GM12878 (cell line): ENCODE results near the gene CHAC1. TPM values are rescaled to one million over a fixed set of nuclear protein-coding genes. Genes with fewer than 3 reads are reported as not detected.

Experiments used
- ATAC-seq: fragments of 200-7000 bp; cut with Tn5 transposase; 3 replicates; pipeline ENCODE4 v1.9.1; 2020; ENCODE audit warnings: mild to moderate bottlenecking, moderate library complexity
- BruUV-seq: library from RNA; stranded (reverse); fragments of 400-500 nt; replicated peaks from 2 replicates; lab custom pipeline; 2021; lab: Mats Ljungman, UMichigan
- CTCF ChIA-PET: fragments of 300-600 bp; sonication (Branson Sonifier 250); formaldehyde crosslinking; extraction: SDS; loops from one replicate; lab custom pipeline; 2021; ENCODE audit warnings: inconsistent platforms; lab: Yijun Ruan, JAX
- POLR2A ChIA-PET: fragments of 350-600 bp; formaldehyde crosslinking; extraction: SDS; loops from one replicate; lab custom pipeline; 2021; ENCODE audit warnings: inconsistent platforms; lab: Charles Lee
- RAD21 ChIA-PET: fragments of 300-600 bp; sonication (Branson Sonifier 250); formaldehyde crosslinking; loops from one replicate; lab custom pipeline; 2023; ENCODE audit warnings: antibody characterized with exemption; ENCODE audit not compliant: unreplicated experiment; lab: Charles Lee
- SMC1A ChIA-PET: fragments of 300-600 bp; sonication (Branson Sonifier 250); formaldehyde crosslinking; loops from one replicate; lab custom pipeline; 2023; ENCODE audit not compliant: unreplicated experiment, uncharacterized antibody; lab: Charles Lee
- DNase-seq: peaks from one replicate; pipeline ENCODE4 v3.0.0-alpha.2; 2011; ENCODE audit warnings: low read depth, low spot score
- FAIRE-seq: peaks from 3 replicates; lab custom pipeline; 2011; peaks lifted over from hg19 to GRCh38; lab: Jason Lieb, UNC
- H2AFZ ChIP-seq: 2 replicates; pipeline ENCODE4 v1.6.0; 2011; ENCODE audit warnings: low read depth, low read length, control low read depth; ENCODE audit not compliant: control insufficient read depth
- H3K27ac ChIP-seq: 2 replicates; pipeline ENCODE4 v1.5.1; 2011; ENCODE audit warnings: control low read depth; ENCODE audit not compliant: control insufficient read depth, insufficient read depth
- H3K27me3 ChIP-seq, 2 experiments: replicated peaks in 1 of 2; 2 replicates each; pipeline versions ENCODE4 v1.6.0 to v1.6.1; 2011; ENCODE audit warnings: low read length in 1 of 2; ENCODE audit not compliant: control insufficient read depth in 2 of 2, insufficient read depth in 2 of 2
- H3K36me3 ChIP-seq, 2 experiments: 2 replicates each; pipeline ENCODE4 v1.5.1; 2011; ENCODE audit warnings: low read length in 1 of 2; ENCODE audit not compliant: control insufficient read depth in 2 of 2, insufficient read depth in 2 of 2
- H3K4me1 ChIP-seq: 2 replicates; pipeline ENCODE4 v1.6.1; 2011; ENCODE audit warnings: mild to moderate bottlenecking, low read length, moderate library complexity, mixed read lengths; ENCODE audit not compliant: control insufficient read depth, insufficient read depth
- H3K4me2 ChIP-seq: 2 replicates; pipeline ENCODE4 v1.6.0; 2011; ENCODE audit warnings: control low read depth; ENCODE audit not compliant: control insufficient read depth, insufficient read depth
- H3K4me3 ChIP-seq: fragments of 200-600 bp; sonication (generic); 2 replicates; pipeline ENCODE4 v1.5.1; 2016
- H3K79me2 ChIP-seq: 2 replicates; pipeline ENCODE4 v1.6.0; 2011; ENCODE audit warnings: low read length; ENCODE audit not compliant: control insufficient read depth, insufficient read depth
- H3K9ac ChIP-seq: 2 replicates; pipeline ENCODE4 v1.8.0; 2011; ENCODE audit warnings: low read length, control low read depth, mixed read lengths; ENCODE audit not compliant: control insufficient read depth, insufficient read depth
- H3K9me3 ChIP-seq: replicated peaks from 3 replicates; pipeline ENCODE4 v1.5.1; 2011; ENCODE audit warnings: mild to moderate bottlenecking, low read length; ENCODE audit not compliant: control insufficient read depth, insufficient read depth
- H4K20me1 ChIP-seq: 2 replicates; pipeline ENCODE4 v1.6.0; 2011; ENCODE audit not compliant: control insufficient read depth, insufficient read depth
- ATF3 ChIP-seq: IDR thresholded peaks from 2 replicates; pipeline ENCODE4 v1.6.1; 2011; ENCODE audit warnings: low read depth, mild to moderate bottlenecking, low read length, moderate library complexity, borderline replicate concordance; ENCODE audit errors: extremely low read depth
- BACH1 ChIP-seq: fragments of 450-650 bp; IDR thresholded peaks from 2 replicates; pipeline ENCODE4 v1.6.1; 2017; ENCODE audit warnings: mild to moderate bottlenecking, borderline replicate concordance
- NKRF ChIP-seq: fragments of 450-650 bp; conservative IDR thresholded peaks from 2 replicates; pipeline ENCODE4 v1.6.1; 2017; ENCODE audit warnings: mild to moderate bottlenecking, moderate library complexity
- NR2C2 ChIP-seq: IDR thresholded peaks from 2 replicates; pipeline ENCODE4 v1.6.1; 2011; ENCODE audit warnings: borderline replicate concordance, low read depth; ENCODE audit not compliant: control insufficient read depth, insufficient read length
- PAX8 ChIP-seq: fragments of 450-650 bp; IDR thresholded peaks from 2 replicates; pipeline ENCODE4 v1.6.1; 2017; ENCODE audit warnings: mild to moderate bottlenecking, moderate library complexity
- SIX5 ChIP-seq: IDR thresholded peaks from 2 replicates; pipeline ENCODE4 v1.6.1; 2011; ENCODE audit warnings: mild to moderate bottlenecking, low read depth, low read length, moderate library complexity; ENCODE audit not compliant: severe bottlenecking
- SUZ12 ChIP-seq: fragments of 200-600 bp; sonication (generic); IDR thresholded peaks from one replicate; pipeline ENCODE4 v1.6.1; 2018; ENCODE audit warnings: antibody characterized with exemption, mild to moderate bottlenecking; ENCODE audit not compliant: unreplicated experiment
- ZNF24 ChIP-seq: fragments of 450-650 bp; IDR thresholded peaks from 2 replicates; pipeline ENCODE4 v1.6.1; 2017; ENCODE audit warnings: antibody characterized with exemption, mild to moderate bottlenecking
- ZZZ3 ChIP-seq: IDR thresholded peaks from 2 replicates; pipeline ENCODE4 v1.6.1; 2011; ENCODE audit warnings: low read depth; ENCODE audit not compliant: control insufficient read depth, insufficient read length
- whole genome bisulfite sequencing: methylation state at CpG from one replicate; pipeline ENCODE4 v1.1.6; 2016; ENCODE audit warnings: low lambda C conversion rate; ENCODE audit not compliant: insufficient replicate concordance, insufficient coverage; ENCODE audit errors: missing lambda C conversion rate; 5-methylcytosine and 5-hydroxymethylcytosine counted together
- in situ Hi-C: fragments of 300-500 bp; cut with MboI; formaldehyde crosslinking; loops from 9 replicates; pipeline ENCODE4 v1.14.3; 2018; ENCODE audit warnings: mixed read lengths
- intact Hi-C: fragments of 100-400 bp; cut with micrococcal nuclease; formaldehyde crosslinking; loops from one replicate; pipeline ENCODE4 v1.14.2; 2022; ENCODE audit not compliant: unreplicated experiment
- polyA plus RNA-seq, 11 experiments: library from polyadenylated mRNA; depleted of rRNA in 4 of 11; unstranded in 6 of 11; stranded (reverse) in 5 of 11; fragments of >200 nt; fragmentation: Nextera tagmentation in 4 of 11; fragmentation: Illumina TruSeq in 1 of 11; extraction: Ambion mirVana in 4 of 11; extraction: Trizol in 1 of 11; gene quantifications; 1 replicate in 1 of 11; 2 replicates in 10 of 11; pipeline versions ENCODE4 v1.2.1 to v1.2.3, GENCODE V29; 2011 to 2016; ENCODE audit warnings: inconsistent platforms in 2 of 11, missing spikeins in 2 of 11, low read depth in 1 of 11
- total RNA-seq, 4 experiments: library from RNA; depleted of rRNA in 3 of 4; stranded (reverse); fragments of >200 nt in 3 of 4; fragmentation: Illumina TruSeq in 1 of 4; extraction: Trizol in 1 of 4; gene quantifications; 2 replicates each; pipeline versions ENCODE4 v1.2.1 to v1.2.3, GENCODE V29; 2013 to 2021

CHAC1 gene
- total and polyA plus RNA-seq, 10 of the 15 experiments (the other 5 are each of a cell fraction or from before 2014, with no cell fraction given), result 0.37 to 5.9 (median 3.3) TPM

GRCh38 chr15:40944510-40945296, 8.6 kb upstream of the CHAC1 start:
- ChIA-PET POLR2A (no interaction called here), SMC1A (interaction anchor here (1.5 kb wide), 1 partner anchor 20 kb away, joined by 3 read pairs; no protein-coding TSS in a partner anchor), CTCF (interaction anchor here (1.1 to 1.6 kb wide), 2 partner anchors 8 to 239 kb away, joined by 3 to 4 read pairs; no protein-coding TSS in a partner anchor), RAD21 (no interaction called here)
- H3K27ac ChIP-seq, result no peak overlapping the region
- WGBS, result 77% methylated on average over 11 of the region's 11 CpGs
- ATAC-seq, result no peak
- no peak for FAIRE-seq
- no peaks in the 10 kb centered on the region for H3K36me3 ChIP-seq
- no peak overlapping the region for H3K4me2 ChIP-seq
- in situ Hi-C loops (no loop called here), intact Hi-C loops (loop anchor here (5.0 kb wide), 2 partner anchors 37 to 78 kb away; no protein-coding TSS in a partner anchor)
- H3K9ac ChIP-seq, result no peak overlapping the region
- no peaks in the 10 kb centered on the region for H4K20me1 ChIP-seq
- H3K79me2 ChIP-seq, result no peaks in the 10 kb centered on the region
- no peaks in the 10 kb centered on the region for H3K9me3 ChIP-seq
- DNase-seq, result no peak
- H3K27me3 ChIP-seq, result no peaks in the 10 kb centered on the region
- no TSS peak for BruUV-seq
- no peak for TF ChIP-seq SIX5
- no peak for TF ChIP-seq ZNF24
- TF ChIP-seq SUZ12, result no peak
- no peak for TF ChIP-seq NR2C2
- no peak for TF ChIP-seq NKRF
- no peak for TF ChIP-seq BACH1
- TF ChIP-seq ZZZ3, result no peak
- TF ChIP-seq ATF3, result no peak
- TF ChIP-seq PAX8, result no peak
- peaks cover 23% of the 10 kb centered on the region for H3K4me1 ChIP-seq
- no peak overlapping the region for H3K4me3 ChIP-seq
- no peak overlapping the region for H2AFZ ChIP-seq
